Measurements from ENCODE around the gene BACH2. TPM values are rescaled to one million over a fixed set of nuclear protein-coding genes. Genes with fewer than 3 reads are reported as not detected.

Gene BACH2
- polyA plus RNA-seq, 1 donor from 2014 or later = 45.5 TPM

DNA sequence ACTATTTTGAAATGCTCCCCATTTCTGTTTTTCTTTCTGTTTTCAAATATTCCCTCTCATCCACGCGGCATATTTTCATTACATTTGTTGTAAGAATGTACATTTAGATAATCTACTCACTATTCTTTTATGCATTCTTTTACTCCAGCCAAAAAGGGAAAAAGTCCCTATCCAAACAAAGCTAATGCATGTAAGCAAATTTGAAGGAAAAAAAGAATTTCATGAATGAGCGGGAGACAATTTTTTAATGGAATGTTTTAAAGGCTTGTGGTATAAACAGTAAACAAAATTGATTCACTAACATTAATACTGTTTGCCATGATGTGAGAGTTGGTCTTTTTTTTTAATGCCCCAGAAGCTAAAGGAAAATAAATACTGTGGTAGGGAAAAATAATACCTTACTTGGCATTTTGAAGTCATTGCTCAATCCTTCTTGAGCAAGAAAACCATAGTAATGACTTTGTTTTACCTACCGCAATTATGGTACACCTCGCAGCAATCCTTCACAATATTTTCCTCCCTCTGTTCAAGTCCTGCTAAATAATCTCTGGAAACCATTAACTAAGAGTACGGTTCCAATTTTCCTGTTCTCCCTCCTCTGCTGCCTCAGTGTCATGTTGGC lies 79.0 kb downstream of the BACH2 start:
- Histone ChIP-seq H2AFZ (ENCODE audit: low read depth, low read length) (no peak overlapping the region), H3K9me2 (ENCODE audit: insufficient read depth, low read length) (no peaks in the 10 kb centered on the region), H3K4me3 (ENCODE audit: low read length) (peak overlapping the region; percentile 53), H3K79me2 (replicated peaks; ENCODE audit: insufficient read depth, low read length) (peaks cover 52% of the 10 kb centered on the region), H3F3A (ENCODE audit: insufficient read depth, low read length, poor library complexity, severe bottlenecking) (peaks cover 17% of the 10 kb centered on the region), H3K27me3 (ENCODE audit: insufficient read depth, low read depth, low read length) (no peaks in the 10 kb centered on the region), H3K4me2 (ENCODE audit: low read length) (peak overlapping the region; percentile 40), H3K27ac (ENCODE audit: low read length) (peak overlapping the region; percentile 86), H4K20me1 (ENCODE audit: insufficient read depth) (no peaks in the 10 kb centered on the region), H3K36me3 (ENCODE audit: insufficient read depth, low read length) (no peaks in the 10 kb centered on the region), H3K9me3 (ENCODE audit: low read length) (no peaks in the 10 kb centered on the region), H3K9ac (ENCODE audit: low read length) (peak overlapping the region; percentile 63)
- no peak for TF ChIP-seq SMC3 (conservative IDR thresholded peaks at IDR 0.05; ENCODE audit: poor library complexity)
- no peak for TF ChIP-seq MXI1 (conservative IDR thresholded peaks at IDR 0.05; ENCODE audit: poor library complexity, severe bottlenecking)
- TF ChIP-seq, protein P1, sequence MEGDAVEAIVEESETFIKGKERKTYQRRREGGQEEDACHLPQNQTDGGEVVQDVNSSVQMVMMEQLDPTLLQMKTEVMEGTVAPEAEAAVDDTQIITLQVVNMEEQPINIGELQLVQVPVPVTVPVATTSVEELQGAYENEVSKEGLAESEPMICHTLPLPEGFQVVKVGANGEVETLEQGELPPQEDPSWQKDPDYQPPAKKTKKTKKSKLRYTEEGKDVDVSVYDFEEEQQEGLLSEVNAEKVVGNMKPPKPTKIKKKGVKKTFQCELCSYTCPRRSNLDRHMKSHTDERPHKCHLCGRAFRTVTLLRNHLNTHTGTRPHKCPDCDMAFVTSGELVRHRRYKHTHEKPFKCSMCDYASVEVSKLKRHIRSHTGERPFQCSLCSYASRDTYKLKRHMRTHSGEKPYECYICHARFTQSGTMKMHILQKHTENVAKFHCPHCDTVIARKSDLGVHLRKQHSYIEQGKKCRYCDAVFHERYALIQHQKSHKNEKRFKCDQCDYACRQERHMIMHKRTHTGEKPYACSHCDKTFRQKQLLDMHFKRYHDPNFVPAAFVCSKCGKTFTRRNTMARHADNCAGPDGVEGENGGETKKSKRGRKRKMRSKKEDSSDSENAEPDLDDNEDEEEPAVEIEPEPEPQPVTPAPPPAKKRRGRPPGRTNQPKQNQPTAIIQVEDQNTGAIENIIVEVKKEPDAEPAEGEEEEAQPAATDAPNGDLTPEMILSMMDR (IDR thresholded peaks at IDR 0.05; ENCODE audit: poor library complexity, severe bottlenecking) = no peak
- no peak for TF ChIP-seq EZH2 (IDR thresholded peaks at IDR 0.05; ENCODE audit: borderline replicate concordance, insufficient read depth, low read length, poor library complexity, severe bottlenecking)
- TF ChIP-seq, protein P2, sequence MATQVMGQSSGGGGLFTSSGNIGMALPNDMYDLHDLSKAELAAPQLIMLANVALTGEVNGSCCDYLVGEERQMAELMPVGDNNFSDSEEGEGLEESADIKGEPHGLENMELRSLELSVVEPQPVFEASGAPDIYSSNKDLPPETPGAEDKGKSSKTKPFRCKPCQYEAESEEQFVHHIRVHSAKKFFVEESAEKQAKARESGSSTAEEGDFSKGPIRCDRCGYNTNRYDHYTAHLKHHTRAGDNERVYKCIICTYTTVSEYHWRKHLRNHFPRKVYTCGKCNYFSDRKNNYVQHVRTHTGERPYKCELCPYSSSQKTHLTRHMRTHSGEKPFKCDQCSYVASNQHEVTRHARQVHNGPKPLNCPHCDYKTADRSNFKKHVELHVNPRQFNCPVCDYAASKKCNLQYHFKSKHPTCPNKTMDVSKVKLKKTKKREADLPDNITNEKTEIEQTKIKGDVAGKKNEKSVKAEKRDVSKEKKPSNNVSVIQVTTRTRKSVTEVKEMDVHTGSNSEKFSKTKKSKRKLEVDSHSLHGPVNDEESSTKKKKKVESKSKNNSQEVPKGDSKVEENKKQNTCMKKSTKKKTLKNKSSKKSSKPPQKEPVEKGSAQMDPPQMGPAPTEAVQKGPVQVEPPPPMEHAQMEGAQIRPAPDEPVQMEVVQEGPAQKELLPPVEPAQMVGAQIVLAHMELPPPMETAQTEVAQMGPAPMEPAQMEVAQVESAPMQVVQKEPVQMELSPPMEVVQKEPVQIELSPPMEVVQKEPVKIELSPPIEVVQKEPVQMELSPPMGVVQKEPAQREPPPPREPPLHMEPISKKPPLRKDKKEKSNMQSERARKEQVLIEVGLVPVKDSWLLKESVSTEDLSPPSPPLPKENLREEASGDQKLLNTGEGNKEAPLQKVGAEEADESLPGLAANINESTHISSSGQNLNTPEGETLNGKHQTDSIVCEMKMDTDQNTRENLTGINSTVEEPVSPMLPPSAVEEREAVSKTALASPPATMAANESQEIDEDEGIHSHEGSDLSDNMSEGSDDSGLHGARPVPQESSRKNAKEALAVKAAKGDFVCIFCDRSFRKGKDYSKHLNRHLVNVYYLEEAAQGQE (IDR thresholded peaks at IDR 0.05; ENCODE audit: borderline replicate concordance) = no peak

DNA sequence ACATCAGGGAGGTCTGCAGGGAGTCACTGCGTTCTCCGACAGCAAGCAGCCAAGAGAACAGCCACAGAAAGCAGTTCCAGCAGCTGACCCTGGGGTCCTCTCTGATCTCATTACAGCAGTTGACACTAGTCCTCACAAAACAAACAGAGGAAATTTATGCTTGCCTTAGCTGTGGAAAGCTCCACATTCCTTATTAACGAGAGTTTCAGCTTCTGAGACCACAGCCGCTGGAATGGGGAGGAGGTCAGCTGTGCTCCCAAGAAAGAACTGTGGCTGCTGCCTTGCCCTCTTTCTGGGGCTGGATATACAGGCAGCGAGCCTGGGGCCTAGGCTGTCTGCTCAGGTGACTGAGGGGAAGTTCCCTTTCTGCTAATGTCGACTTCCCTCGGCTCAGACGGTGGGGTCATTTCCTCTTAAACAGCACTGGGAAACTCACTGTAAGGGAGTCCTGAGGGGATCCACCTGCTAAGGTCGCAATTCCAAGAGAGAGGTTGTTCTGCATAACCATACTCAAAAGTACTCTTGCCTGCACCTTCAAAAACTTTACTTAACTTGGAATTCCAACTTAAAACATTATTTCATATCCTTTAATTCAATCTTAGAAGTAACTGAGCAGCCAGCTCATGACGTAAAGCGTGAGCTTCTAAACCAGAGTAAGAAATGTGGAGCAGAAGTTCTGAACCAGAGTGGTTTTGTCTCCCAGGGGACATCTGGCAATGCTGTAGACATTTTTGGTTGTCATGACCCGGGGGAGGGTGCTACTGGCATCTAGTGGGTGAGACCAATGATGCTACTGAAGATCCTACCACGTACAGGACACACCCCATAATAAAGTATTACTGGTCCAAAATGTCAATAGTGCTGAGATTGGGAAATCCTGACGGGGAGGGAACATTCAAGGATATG lies 80.3 kb downstream of the BACH2 start:
- H3K9ac ChIP-seq (ENCODE audit: low read length) = no peak overlapping the region
- H3K9me3 ChIP-seq (ENCODE audit: low read length) = no peaks in the 10 kb centered on the region
- H4K20me1 ChIP-seq (ENCODE audit: insufficient read depth) = no peaks in the 10 kb centered on the region
- H2AFZ ChIP-seq (ENCODE audit: low read depth, low read length) = no peak overlapping the region
- H3K79me2 ChIP-seq (replicated peaks; ENCODE audit: insufficient read depth, low read length) = peaks cover 45% of the 10 kb centered on the region
- H3K27ac ChIP-seq (ENCODE audit: low read length) = no peak overlapping the region
- no peaks in the 10 kb centered on the region for H3K27me3 ChIP-seq (ENCODE audit: insufficient read depth, low read depth, low read length)
- H3F3A ChIP-seq (ENCODE audit: insufficient read depth, low read length, poor library complexity, severe bottlenecking) = peaks cover 17% of the 10 kb centered on the region
- no peak for TF ChIP-seq EP300 (conservative IDR thresholded peaks at IDR 0.05; ENCODE audit: poor library complexity, severe bottlenecking)
- no peaks in the 10 kb centered on the region for H3K36me3 ChIP-seq (ENCODE audit: insufficient read depth, low read length)
- H3K4me2 ChIP-seq (ENCODE audit: low read length) = no peak overlapping the region
- no peak overlapping the region for H3K4me3 ChIP-seq (ENCODE audit: low read length)
- no peaks in the 10 kb centered on the region for H3K9me2 ChIP-seq (ENCODE audit: insufficient read depth, low read length)
